AML-193 (cell line): Measurements from ENCODE around the gene AMBP.

ENCODE experiments used
- DNase-seq, 2 experiments: peaks; one replicate each; lab custom pipeline; 2025; lab: John Stamatoyannopoulos, UW

The AMBP gene

GRCh38 chr9:114072184-114073140, 5.6 kb downstream of the AMBP start:
- DNase-seq, result no peak

- no peak for DNase-seq
Observed at GRCh38 chr9:114071197-114071795, 6.8 kb downstream of the AMBP start.

GRCh38 chr9:114070188-114071103, 7.7 kb downstream of the AMBP start:
- no peak for DNase-seq

- DNase-seq, result no peak
Observed at GRCh38 chr9:114069476-114070187, 8.5 kb downstream of the AMBP start.

GRCh38 chr9:114065304-114065703, 12.8 kb downstream of the AMBP start:
- no peak for DNase-seq

- no peak for DNase-seq
Observed at GRCh38 chr9:114061830-114062474, 16.1 kb downstream of the AMBP start.

- no peak for DNase-seq
Observed at GRCh38 chr9:114061292-114061691, 16.8 kb downstream of the AMBP start.

GRCh38 chr9:114060711-114061110, 17.4 kb downstream of the AMBP start:
- DNase-seq, result no peak

GRCh38 chr9:114060070-114060469, 18.0 kb downstream of the AMBP start:
- no peak for DNase-seq

GRCh38 chr9:114059047-114059803, 18.9 kb downstream of the AMBP start:
- no peak for DNase-seq

GRCh38 chr9:114058688-114059046, 19.4 kb downstream of the AMBP start:
- no peak for DNase-seq

GRCh38 chr9:114057161-114057885, 20.8 kb downstream of the AMBP start:
- DNase-seq, result no peak

- no peak for DNase-seq
Observed at GRCh38 chr9:114056527-114056926, 21.6 kb downstream of the AMBP start.

- DNase-seq, result no peak
Observed at GRCh38 chr9:114055894-114056293, 22.2 kb downstream of the AMBP start.

- DNase-seq, result no peak
Observed at GRCh38 chr9:114055061-114055460, 23.0 kb downstream of the AMBP start.

- DNase-seq, result no peak
Observed at GRCh38 chr9:114054191-114054690, 23.9 kb downstream of the AMBP start.

- DNase-seq, result no peak
Observed at GRCh38 chr9:114053246-114054005, 24.7 kb downstream of the AMBP start.

- no peak for DNase-seq
Observed at GRCh38 chr9:114051706-114052105, 26.4 kb downstream of the AMBP start.

GRCh38 chr9:114051281-114051680, 26.8 kb downstream of the AMBP start:
- no peak for DNase-seq
